Measurements from ENCODE around the gene CACNB1.

Gene CACNB1

DNA sequence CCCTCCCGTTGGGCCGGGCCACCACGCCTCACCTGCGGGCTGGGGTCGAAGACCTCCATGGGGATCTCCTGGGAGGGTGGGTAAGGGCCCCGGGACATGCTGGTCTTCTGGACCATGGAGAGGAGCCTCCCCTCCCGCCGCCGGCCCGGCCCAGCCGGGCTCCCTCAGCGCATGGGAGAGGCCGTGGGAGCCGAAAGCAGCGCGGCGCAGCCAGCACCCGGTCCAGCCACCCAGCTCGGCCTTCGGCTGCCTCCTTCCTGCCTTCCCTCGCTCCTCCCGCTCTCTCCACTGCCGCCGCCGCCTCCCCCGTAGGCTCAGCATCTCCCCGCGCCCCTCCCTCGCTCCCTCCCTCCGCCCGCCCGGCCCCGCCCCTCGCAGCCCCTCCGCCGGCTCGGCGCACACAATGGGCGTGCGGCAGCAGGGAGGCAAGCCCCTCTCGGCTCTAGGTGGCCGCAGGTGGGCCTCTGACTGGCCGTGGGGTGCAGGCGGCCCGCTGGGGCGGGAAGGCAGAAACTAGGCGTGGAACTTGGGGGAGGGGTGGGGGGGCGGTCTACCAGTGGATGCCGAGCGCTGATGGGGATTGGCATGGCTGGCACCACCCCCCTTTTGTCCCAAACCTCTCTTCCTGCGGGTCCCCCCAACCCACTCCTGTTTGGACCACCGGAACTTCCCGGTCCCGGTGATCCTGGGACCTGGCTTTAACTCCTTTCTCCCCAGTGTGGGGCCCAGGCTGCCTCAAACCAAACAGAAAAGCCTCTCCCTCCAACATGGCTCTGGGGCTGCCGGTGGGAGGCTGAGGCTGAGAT is at the start of gene CACNB1:
Gene CACNB1 (minus strand): TSS at position 290 of the 806 bp plus-strand sequence. CDS start 174 bp downstream, at position 116.
- DNase-seq (ENCODE audit: low read depth in 3 of 3) = peak; percentile 48 to 53 (median 53)

GRCh38 chr17:39246274-39246673 is 48.8 kb upstream of the CACNB1 start:
- no peak for DNase-seq (ENCODE audit: low read depth in 3 of 3)

DNA sequence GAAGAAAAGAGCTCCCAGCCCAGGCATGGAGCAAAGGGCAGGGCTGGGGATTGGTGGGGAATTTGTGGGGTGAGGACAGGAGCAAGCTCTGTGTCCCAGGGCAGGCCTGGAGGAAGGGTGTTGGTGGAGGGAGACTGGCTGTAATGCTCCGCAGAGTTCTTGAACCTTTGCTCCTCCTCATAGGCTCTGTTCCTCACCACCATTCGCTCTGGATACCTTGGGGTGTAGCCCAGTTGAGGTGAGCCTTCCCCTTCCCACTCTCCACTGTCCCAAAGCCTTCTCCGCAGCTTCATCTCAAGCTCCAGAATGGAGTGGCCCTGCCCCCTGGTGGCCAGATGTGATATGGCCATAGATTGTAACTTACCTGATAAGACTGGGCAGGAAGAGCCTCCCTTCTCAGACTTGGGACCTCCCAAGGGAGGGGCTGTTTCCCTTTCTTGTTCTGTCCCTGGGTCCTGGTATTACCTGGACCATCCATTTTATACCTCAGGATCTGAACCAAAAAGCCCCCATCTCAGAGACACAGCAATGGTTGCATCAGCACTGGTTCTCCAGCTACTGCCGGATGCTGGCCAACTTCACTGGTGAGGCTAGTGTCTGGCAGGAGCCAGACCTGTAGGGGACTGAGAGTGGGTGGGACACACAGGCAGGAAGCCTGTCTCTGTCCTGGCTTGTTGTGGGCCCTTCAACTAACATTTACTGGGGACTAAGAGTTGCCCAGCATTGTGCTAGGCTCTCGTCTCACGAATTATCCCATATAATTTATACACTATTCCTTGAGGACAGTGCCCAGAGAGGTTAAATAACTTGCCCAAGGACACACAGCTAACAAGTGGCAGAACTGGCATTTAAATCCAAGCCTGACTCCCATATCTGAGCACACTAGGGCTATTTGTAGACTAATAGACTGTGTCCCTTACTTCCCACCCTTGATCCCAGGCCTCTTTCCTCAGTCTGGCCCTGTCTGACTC is 47.4 kb upstream of the CACNB1 start:
- DNase-seq (ENCODE audit: low read depth in 3 of 3) = peak; percentile 76 to 81 (median 80)

GRCh38 chr17:39244016-39244599 is 46.6 kb upstream of the CACNB1 start:
- no peak for DNase-seq (ENCODE audit: low read depth in 3 of 3)

- DNase-seq (ENCODE audit: low read depth in 3 of 3) = no peak
Observed at GRCh38 chr17:39243155-39243554, 45.7 kb upstream of the CACNB1 start.

DNA sequence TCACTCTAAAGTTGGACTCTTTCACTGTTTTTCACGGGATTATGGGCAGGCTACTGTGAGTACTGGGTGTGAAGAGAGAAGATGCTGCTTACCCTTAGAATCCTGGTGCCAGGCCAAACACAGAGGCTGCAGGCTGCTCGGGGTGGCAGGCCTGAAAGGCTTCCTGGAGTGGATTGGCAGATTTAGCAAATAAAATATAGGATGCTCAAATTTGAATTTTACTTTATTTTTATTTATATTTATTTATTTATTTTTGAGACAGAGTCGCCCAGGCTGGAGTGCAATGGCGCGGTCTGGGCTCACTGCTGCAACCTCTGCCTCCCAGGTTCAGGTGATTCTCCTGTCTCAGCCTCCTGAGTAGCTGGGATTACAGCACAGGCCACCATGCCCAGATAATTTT is 43.2 kb upstream of the CACNB1 start:
- no peak for DNase-seq (ENCODE audit: low read depth in 3 of 3)

DNA sequence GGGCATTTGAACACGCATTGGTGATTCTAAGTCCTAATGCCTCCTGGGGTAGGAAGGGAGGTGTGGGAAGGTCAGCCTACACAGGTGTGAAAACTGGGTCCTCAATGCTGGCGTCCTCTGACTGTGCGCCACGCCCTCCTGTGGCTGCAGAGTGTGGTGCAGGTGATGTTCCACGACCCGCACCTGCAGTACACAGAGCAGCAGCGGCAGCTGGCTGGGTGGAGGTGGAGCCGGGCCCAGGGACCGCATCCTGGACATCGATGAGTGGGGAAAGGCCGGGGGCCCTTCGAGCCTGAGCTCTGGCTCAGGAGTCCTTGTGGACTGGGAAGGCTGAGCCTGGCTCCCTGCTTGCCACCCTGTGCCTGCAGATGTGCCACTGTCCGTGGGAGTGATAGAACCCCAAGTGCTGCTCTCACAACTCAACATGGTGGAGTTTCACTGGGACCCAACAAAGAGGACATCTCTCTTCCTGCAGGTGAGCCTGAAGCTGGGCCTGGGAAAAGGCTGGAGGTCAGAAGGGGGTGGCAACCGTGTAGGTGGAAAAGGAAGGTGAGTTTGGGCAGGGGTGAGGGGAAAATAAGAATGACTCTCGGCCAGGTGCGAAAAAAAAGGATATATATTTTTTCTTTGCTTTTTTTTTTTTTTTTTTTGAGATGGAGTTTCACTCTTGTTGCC is 42.3 kb upstream of the CACNB1 start:
- DNase-seq (ENCODE audit: low read depth in 3 of 3) = peak; percentile 41 to 47 (median 43)

DNA sequence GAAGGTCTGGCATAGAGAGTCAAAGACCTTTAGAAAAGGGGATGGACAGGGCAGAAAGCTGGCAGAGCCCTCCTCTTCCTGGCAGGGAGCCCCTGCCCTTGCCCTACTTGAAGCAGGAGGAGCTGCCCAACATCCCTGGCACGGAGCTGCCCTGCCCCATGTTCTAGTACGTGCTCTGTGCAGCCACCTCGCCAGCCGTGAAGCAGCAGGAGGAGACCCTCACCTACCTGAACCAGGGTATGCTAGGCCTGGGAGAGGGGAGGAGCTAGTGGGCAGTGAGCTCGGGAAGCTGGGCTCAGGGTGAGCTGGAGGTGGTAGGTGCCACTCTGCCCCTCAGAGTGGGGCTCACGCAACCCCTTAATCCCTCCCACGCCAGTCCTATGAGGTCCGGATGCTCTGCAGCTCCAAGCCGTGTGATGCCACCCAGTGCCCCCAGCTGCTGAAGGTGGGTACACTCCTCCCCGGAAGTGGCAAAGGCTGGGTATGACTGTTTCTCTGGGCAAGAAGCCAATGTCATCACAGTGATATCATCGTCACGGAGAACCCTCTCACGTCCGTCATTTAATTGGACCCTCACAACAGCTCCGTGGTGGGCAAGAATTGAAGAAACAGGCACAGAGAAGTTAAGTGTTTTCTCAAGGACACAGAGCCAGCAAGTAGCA is 41.0 kb upstream of the CACNB1 start:
- DNase-seq (ENCODE audit: low read depth in 3 of 3) = peak in 2 of 3 experiments; percentile 61 to 72

GRCh38 chr17:39237586-39237985 is 40.1 kb upstream of the CACNB1 start:
- DNase-seq (ENCODE audit: low read depth in 3 of 3) = no peak

- no peak for DNase-seq (ENCODE audit: low read depth in 3 of 3)
Observed at GRCh38 chr17:39236981-39237441, 39.5 kb upstream of the CACNB1 start.

DNA sequence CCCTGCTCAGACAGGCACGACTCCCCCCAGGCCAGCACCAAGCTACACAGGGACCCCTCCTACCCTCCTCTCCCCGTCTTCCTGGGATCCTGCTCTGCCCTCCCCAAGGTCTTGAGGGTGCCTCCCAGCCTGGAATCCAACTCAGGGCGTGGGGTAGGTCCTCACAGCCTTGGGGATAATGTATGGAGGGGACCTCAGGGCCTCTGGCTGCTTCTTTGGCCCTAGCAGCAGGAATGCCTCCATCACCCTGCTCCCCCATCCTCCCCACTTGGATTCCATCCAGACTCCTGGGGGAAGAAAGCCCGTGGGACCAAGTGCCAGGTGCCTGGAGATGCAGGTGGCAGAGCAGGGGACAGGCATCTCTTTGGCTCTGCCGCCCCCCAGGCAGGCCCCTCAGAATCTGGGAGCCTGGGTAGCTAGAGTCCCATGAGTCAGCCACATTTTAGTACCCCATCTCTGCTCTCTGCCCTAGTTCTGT is 39.0 kb upstream of the CACNB1 start:
- no peak for DNase-seq (ENCODE audit: low read depth in 3 of 3)

DNA sequence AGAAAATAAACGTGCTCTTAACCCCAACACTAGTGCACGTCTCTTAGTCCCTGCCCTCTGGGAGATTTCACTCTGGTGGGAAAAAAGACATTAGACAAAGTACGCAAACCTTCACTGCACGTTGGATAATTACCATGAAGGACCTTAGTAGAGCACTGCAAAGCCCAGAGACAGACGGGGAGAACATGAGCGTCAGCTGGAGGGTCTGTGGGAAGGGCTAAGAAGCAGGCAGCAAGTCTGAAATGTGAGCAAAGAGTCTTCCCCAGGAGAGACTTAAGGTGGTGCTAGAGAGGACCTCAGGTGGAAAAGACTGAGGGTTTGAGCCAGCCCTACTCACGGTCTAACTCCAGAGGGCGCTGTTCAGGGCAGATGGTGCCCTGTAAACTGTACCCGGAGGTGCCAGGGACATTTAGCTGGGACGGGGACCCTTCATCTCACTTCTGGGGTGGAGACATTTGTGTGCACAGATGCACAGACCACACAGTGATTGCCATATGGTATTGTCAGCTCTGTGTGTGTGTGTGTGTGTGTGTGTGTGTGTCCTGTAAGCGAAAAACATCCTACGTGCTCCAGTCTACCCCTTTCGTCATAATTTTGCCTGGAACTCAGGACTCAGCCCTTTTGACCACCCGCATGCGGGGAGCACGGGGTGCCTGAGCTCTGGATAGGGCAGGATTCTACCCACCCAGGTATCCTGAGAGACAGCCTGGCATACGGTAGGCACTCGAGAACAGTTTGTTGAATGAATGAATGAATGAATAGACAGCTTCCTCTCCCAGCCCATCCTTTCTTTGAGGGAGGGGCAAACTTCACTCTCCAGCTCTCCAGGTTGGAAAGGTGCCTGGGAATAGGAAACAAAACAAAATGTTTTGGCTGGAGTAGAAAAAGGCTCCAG is 38.3 kb upstream of the CACNB1 start:
- DNase-seq (ENCODE audit: low read depth in 3 of 3) = no peak

GRCh38 chr17:39231591-39232551 is 34.4 kb upstream of the CACNB1 start:
- peak in 1 of 3 experiments; percentile 32 for DNase-seq (ENCODE audit: low read depth in 3 of 3)

GRCh38 chr17:39231091-39231561 is 33.7 kb upstream of the CACNB1 start:
- DNase-seq (ENCODE audit: low read depth in 3 of 3) = no peak

- DNase-seq (ENCODE audit: low read depth in 3 of 3) = no peak
Observed at GRCh38 chr17:39230361-39230760, 32.9 kb upstream of the CACNB1 start.

- no peak for DNase-seq (ENCODE audit: low read depth in 3 of 3)
Observed at GRCh38 chr17:39229274-39229913, 31.9 kb upstream of the CACNB1 start.

DNA sequence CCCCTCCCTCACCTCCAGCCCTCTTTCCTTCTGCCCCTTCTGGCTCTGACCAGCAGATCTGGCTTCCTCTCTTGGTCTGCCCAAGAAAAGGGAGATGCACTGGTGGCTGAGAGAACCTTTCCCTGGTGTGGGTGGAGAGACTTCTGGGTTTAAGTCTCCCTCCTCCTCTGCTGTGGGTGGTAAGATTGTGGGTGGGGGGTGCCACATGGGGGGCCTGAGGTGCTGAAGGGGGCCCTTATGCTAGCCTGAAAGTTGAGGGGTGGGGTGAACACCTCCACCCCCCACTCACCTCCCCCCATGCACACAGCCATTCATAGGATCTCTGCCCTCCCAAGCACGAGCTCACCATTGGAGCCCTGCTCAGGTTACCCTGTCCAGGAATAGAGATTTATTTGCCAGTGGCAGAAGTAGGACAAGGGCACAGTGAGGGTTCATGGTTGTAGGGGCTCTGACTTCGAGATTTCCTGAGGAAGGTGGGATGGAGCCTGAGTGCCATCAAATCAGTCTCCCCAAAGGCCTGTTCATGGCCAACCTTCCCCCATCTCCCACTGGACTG is 30.0 kb upstream of the CACNB1 start:
- no peak for DNase-seq (ENCODE audit: low read depth in 3 of 3)
